WTC11 (cell line): ENCODE data around the gene PSMD3. TPM values are rescaled to one million over a fixed set of nuclear protein-coding genes. Genes with fewer than 3 reads are reported as not detected.

Experiments
- ATAC-seq: fragments of 200-7000 bp; cut with Tn5 transposase; 2 replicates; pipeline ENCODE4 v1.10.0; 2021; ENCODE audit warnings: mild to moderate bottlenecking, moderate library complexity
- CTCF ChIA-PET: fragments of 300-600 bp; sonication (Branson Sonifier 250); formaldehyde crosslinking; loops from one replicate; lab custom pipeline; 2021; ENCODE audit warnings: antibody characterized with exemption; lab: Charles Lee
- POLR2A ChIA-PET: fragments of 350-600 bp; sonication (Branson Sonifier 250); formaldehyde crosslinking; loops from one replicate; lab custom pipeline; 2021; ENCODE audit warnings: antibody characterized with exemption; lab: Charles Lee
- DNase-seq: peaks from one replicate; pipeline ENCODE4 v3.0.0; 2021; ENCODE audit warnings: low spot score
- H3K27ac Mint-ChIP-seq: 2 replicates; pipeline ENCODE4 v1.8.0; 2021; ENCODE audit warnings: mixed read lengths
- H3K27me3 Mint-ChIP-seq: 2 replicates; pipeline ENCODE4 v1.8.0; 2021; ENCODE audit warnings: low read depth, mild to moderate bottlenecking, moderate library complexity, mixed read lengths
- H3K36me3 Mint-ChIP-seq: 2 replicates; pipeline ENCODE4 v1.8.0; 2021; ENCODE audit warnings: mixed read lengths
- H3K4me1 Mint-ChIP-seq: 2 replicates; pipeline ENCODE4 v1.8.0; 2022; ENCODE audit warnings: mixed read lengths
- H3K4me3 Mint-ChIP-seq: 2 replicates; pipeline ENCODE4 v1.8.0; 2021; ENCODE audit warnings: mild to moderate bottlenecking, moderate library complexity, mixed read lengths
- H3K9me3 Mint-ChIP-seq: 2 replicates; pipeline ENCODE4 v1.8.0; 2021; ENCODE audit warnings: mixed read lengths
- ATF1 ChIP-seq: sonication (generic); formaldehyde crosslinking; IDR thresholded peaks from 2 replicates; pipeline ENCODE4 v1.8.1; 2023; ENCODE audit warnings: mild to moderate bottlenecking, moderate library complexity, missing genetic modification reagents
- ATF2 ChIP-seq: sonication (generic); formaldehyde crosslinking; IDR thresholded peaks from 2 replicates; pipeline ENCODE4 v1.8.1; 2022; ENCODE audit warnings: low read depth, missing genetic modification reagents, borderline replicate concordance
- ATF6 ChIP-seq: sonication (generic); formaldehyde crosslinking; IDR thresholded peaks from 2 replicates; pipeline ENCODE4 v1.8.1; 2023; ENCODE audit warnings: mild to moderate bottlenecking, missing genetic modification reagents
- E2F4 ChIP-seq: sonication (generic); formaldehyde crosslinking; IDR thresholded peaks from 2 replicates; pipeline ENCODE4 v1.8.1; 2022; ENCODE audit warnings: low read depth, mild to moderate bottlenecking, moderate library complexity, missing genetic modification reagents, borderline replicate concordance
- EMX1 ChIP-seq: fragments of 250-450 bp; sonication (Bioruptor Pico); IDR thresholded peaks from 2 replicates; pipeline ENCODE4 v1.8.0; 2021; ENCODE audit warnings: mild to moderate bottlenecking
- ETV6 ChIP-seq: sonication (generic); formaldehyde crosslinking; IDR thresholded peaks from 2 replicates; pipeline ENCODE4 v1.8.1; 2022; ENCODE audit warnings: mild to moderate bottlenecking, missing genetic modification reagents
- FOXK1 ChIP-seq: sonication (generic); formaldehyde crosslinking; IDR thresholded peaks from 2 replicates; pipeline ENCODE4 v1.8.0; 2022; ENCODE audit warnings: mild to moderate bottlenecking, moderate library complexity, missing genetic modification reagents
- FOXP1 ChIP-seq: sonication (generic); formaldehyde crosslinking; IDR thresholded peaks from 2 replicates; pipeline ENCODE4 v1.8.0; 2022; ENCODE audit warnings: missing genetic modification reagents, mild to moderate bottlenecking, moderate library complexity, borderline replicate concordance
- GABPB1 ChIP-seq: sonication (generic); formaldehyde crosslinking; IDR thresholded peaks from 2 replicates; pipeline ENCODE4 v1.8.1; 2023; ENCODE audit warnings: mild to moderate bottlenecking, missing genetic modification reagents
- GTF2I ChIP-seq: fragments of 250-450 bp; sonication (Bioruptor Pico); conservative IDR thresholded peaks from 2 replicates; pipeline ENCODE4 v1.4.0; 2021; ENCODE audit warnings: mild to moderate bottlenecking
- HMGA2 ChIP-seq: fragments of 250-450 bp; sonication (Bioruptor Pico); IDR thresholded peaks from 2 replicates; pipeline ENCODE4 v1.4.0; 2021; ENCODE audit warnings: mild to moderate bottlenecking, moderate library complexity
- IRF1 ChIP-seq: sonication (generic); formaldehyde crosslinking; IDR thresholded peaks from 2 replicates; pipeline ENCODE4 v1.8.0; 2023; ENCODE audit warnings: missing genetic modification reagents
- NR1H2 ChIP-seq: sonication (generic); formaldehyde crosslinking; IDR thresholded peaks from 2 replicates; pipeline ENCODE4 v1.9.0; 2021; ENCODE audit warnings: mild to moderate bottlenecking, moderate library complexity, missing genetic modification reagents
- NR2C2 ChIP-seq: sonication (generic); formaldehyde crosslinking; IDR thresholded peaks from 2 replicates; pipeline ENCODE4 v1.8.0; 2022; ENCODE audit warnings: mild to moderate bottlenecking, missing genetic modification reagents
- PRRX2 ChIP-seq: fragments of 250-450 bp; sonication (Bioruptor Pico); IDR thresholded peaks from 2 replicates; pipeline ENCODE4 v1.8.0; 2021; ENCODE audit warnings: mild to moderate bottlenecking
- SOX15 ChIP-seq: fragments of 250-450 bp; sonication (Bioruptor Pico); IDR thresholded peaks from 2 replicates; pipeline ENCODE4 v1.9.0; 2021; ENCODE audit warnings: mild to moderate bottlenecking
- ZNF263 ChIP-seq: sonication (generic); formaldehyde crosslinking; IDR thresholded peaks from 2 replicates; pipeline ENCODE4 v1.8.1; 2022; ENCODE audit warnings: low read depth, mild to moderate bottlenecking, moderate library complexity, missing genetic modification reagents
- ZNF423 ChIP-seq: fragments of 250-450 bp; sonication (Bioruptor Pico); IDR thresholded peaks from 2 replicates; pipeline ENCODE4 v2.1.2; 2022; ENCODE audit warnings: mild to moderate bottlenecking, moderate library complexity
- ZNF532 ChIP-seq: fragments of 250-450 bp; sonication (Bioruptor Pico); IDR thresholded peaks from 2 replicates; pipeline ENCODE4 v1.9.0; 2021; ENCODE audit warnings: mild to moderate bottlenecking, borderline replicate concordance
- total RNA-seq: library from RNA; stranded (reverse); gene quantifications from 3 replicates; pipeline ENCODE4 v1.2.3, GENCODE V29; 2021
- TF ChIP-seq, protein P1 (sequence below): sonication (generic); formaldehyde crosslinking; IDR thresholded peaks from 2 replicates; pipeline ENCODE4 v1.8.0; 2022; ENCODE audit warnings: mild to moderate bottlenecking, missing genetic modification reagents
- TF ChIP-seq, protein P2 (sequence below): sonication (generic); formaldehyde crosslinking; IDR thresholded peaks from 2 replicates; pipeline ENCODE4 v1.8.1; 2022; ENCODE audit warnings: mild to moderate bottlenecking, moderate library complexity, missing genetic modification reagents

PSMD3 gene
- total RNA-seq, 1 experiment from 2014 or later: 190 TPM

GRCh38 chr17:39988206-39988810 is 7.7 kb downstream of the PSMD3 start:
- DNase-seq (no peak), ATAC-seq (no peak)
- CTCF ChIA-PET: no interaction called here
- H3K9me3 Mint-ChIP-seq: no peaks in the 10 kb centered on the region
- H3K4me3 Mint-ChIP-seq: no peak overlapping the region
- H3K36me3 Mint-ChIP-seq: peaks cover 97% of the 10 kb centered on the region
- TF ChIP-seq ZNF532 (CRISPR knock-in tag): no peak
- TF ChIP-seq PRRX2 (CRISPR knock-in tag): no peak
- no peak for TF ChIP-seq ZNF263 (CRISPR knock-in tag)
- TF ChIP-seq ATF1 (CRISPR knock-in tag): no peak
- no peak for TF ChIP-seq GTF2I
- TF ChIP-seq, protein P1, sequence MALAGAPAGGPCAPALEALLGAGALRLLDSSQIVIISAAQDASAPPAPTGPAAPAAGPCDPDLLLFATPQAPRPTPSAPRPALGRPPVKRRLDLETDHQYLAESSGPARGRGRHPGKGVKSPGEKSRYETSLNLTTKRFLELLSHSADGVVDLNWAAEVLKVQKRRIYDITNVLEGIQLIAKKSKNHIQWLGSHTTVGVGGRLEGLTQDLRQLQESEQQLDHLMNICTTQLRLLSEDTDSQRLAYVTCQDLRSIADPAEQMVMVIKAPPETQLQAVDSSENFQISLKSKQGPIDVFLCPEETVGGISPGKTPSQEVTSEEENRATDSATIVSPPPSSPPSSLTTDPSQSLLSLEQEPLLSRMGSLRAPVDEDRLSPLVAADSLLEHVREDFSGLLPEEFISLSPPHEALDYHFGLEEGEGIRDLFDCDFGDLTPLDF (CRISPR knock-in tag): no peak
- no peak for TF ChIP-seq ZNF423 (CRISPR knock-in tag)
- no peak for TF ChIP-seq E2F4 (CRISPR knock-in tag)
- TF ChIP-seq ETV6: no peak
- no peak for TF ChIP-seq IRF1
- TF ChIP-seq EMX1: no peak
- TF ChIP-seq FOXP1 (CRISPR knock-in tag): no peak
- TF ChIP-seq NR2C2 (CRISPR knock-in tag): no peak
- TF ChIP-seq HMGA2 (CRISPR knock-in tag): no peak
- TF ChIP-seq, protein P2, sequence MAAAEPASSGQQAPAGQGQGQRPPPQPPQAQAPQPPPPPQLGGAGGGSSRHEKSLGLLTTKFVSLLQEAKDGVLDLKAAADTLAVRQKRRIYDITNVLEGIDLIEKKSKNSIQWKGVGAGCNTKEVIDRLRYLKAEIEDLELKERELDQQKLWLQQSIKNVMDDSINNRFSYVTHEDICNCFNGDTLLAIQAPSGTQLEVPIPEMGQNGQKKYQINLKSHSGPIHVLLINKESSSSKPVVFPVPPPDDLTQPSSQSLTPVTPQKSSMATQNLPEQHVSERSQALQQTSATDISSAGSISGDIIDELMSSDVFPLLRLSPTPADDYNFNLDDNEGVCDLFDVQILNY: no peak
- no peak for TF ChIP-seq SOX15 (CRISPR knock-in tag)
- TF ChIP-seq GABPB1: no peak
- H3K4me1 Mint-ChIP-seq: no peaks in the 10 kb centered on the region
- no peaks in the 10 kb centered on the region for H3K27me3 Mint-ChIP-seq
- no peak overlapping the region for H3K27ac Mint-ChIP-seq
- POLR2A ChIA-PET: no interaction called here

DNA sequence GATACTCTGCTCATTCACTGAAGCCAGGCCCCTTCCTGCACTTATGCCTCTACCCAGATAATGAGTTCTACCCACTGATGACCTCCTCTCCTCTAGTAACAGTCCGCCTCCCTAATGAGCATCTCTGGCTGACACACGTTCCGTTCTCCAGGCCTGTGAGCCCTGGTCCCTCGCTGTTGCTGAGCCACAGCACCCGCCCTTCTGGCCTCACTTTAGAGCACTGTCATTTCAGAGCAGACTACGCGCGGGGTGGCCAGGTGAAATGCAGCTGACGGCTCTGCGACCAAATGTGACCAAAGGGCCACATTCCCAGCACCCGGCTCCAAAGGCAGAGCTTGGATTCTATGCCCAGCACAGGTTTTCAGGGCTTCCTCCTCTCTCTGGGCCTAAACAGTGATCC is 13.8 kb downstream of the PSMD3 start:
- CTCF ChIA-PET: no interaction called here
- H3K27ac Mint-ChIP-seq: no peak overlapping the region; the same call in 1 of the 2 replicates
- peaks cover 81% of the 10 kb centered on the region for H3K36me3 Mint-ChIP-seq
- no peaks in the 10 kb centered on the region for H3K4me1 Mint-ChIP-seq
- no peaks in the 10 kb centered on the region for H3K27me3 Mint-ChIP-seq
- POLR2A ChIA-PET: no interaction called here
- H3K9me3 Mint-ChIP-seq: no peaks in the 10 kb centered on the region
- ATAC-seq (no peak), DNase-seq (no peak)
- no peak overlapping the region for H3K4me3 Mint-ChIP-seq
- TF ChIP-seq PRRX2 (CRISPR knock-in tag) (no peak), FOXK1 (CRISPR knock-in tag) (no peak), ATF2 (CRISPR knock-in tag) (no peak), NR2C2 (CRISPR knock-in tag) (no peak), NR1H2 (no peak), ATF6 (CRISPR knock-in tag) (no peak), GABPB1 (no peak)
